H1 (cell line): Measurements from ENCODE around the gene MT1B. TPM values are rescaled to one million over a fixed set of nuclear protein-coding genes. Genes with fewer than 3 reads are reported as not detected.

Experiments
- GTF2F1 ChIP-seq: IDR thresholded peaks from 2 replicates; pipeline ENCODE4 v1.6.1; 2012; ENCODE audit warnings: low read depth, low read length, improper control_type of control experiment, borderline replicate concordance
- KDM1A ChIP-seq: fragments of 200-600, 300-600 bp; sonication (generic); IDR thresholded peaks from 2 replicates; pipeline ENCODE4 v1.7.1; 2016; ENCODE audit warnings: mild to moderate bottlenecking, low read length, borderline replicate concordance
- polyA plus RNA-seq, 7 experiments: library from polyadenylated mRNA; depleted of rRNA in 3 of 7; stranded (reverse) in 5 of 7; unstranded in 2 of 7; fragments of >200 nt in 5 of 7; fragments of 200-250 nt in 2 of 7; gene quantifications; 1 replicate in 5 of 7; 2 replicates in 1 of 7; 4 replicates in 1 of 7; pipeline versions ENCODE4 v1.2.1 to v1.2.3, GENCODE V29; 2011 to 2013; ENCODE audit warnings: missing spikeins in 2 of 7, mixed read lengths in 2 of 7
- total RNA-seq: library from RNA; stranded (reverse); fragmentation: NEBNext Ultra II Directional; extraction: Animal tissue kit (Norgen Biotek cat#: 25700); gene quantifications from 2 replicates; pipeline ENCODE4 v1.2.1, GENCODE V29; 2021
- TF ChIP-seq, protein P1 (sequence below): IDR thresholded peaks from 2 replicates; pipeline ENCODE4 v1.6.1; 2012; ENCODE audit warnings: low read length, inconsistent platforms

Gene MT1B
- total and polyA plus RNA-seq, 2 of the 8 experiments (the other 6 are each of a cell fraction or from before 2014, with no cell fraction given), result not detected

DNA sequence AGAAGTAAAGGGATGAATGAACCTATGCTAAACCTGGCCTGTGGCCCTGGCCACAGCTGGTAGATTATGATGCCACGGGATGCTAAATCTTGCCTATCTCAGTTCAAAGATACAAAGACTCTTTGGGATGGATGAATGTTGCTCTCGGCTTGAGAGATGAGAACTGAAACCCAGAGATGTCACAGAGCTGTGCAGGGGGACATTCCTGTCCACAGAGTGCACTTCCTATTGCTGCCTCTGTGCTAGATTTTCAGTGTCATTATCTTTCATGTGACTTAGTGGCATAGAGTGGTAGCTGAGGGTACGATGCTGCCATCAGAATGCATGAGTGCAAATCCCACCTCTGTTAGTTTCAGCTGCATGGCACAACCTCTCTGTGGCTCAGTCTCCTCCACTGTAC, 21.6 kb upstream of the MT1B start (continued):
- no peak for TF ChIP-seq KDM1A
- TF ChIP-seq GTF2F1, result no peak
- TF ChIP-seq, protein P1, sequence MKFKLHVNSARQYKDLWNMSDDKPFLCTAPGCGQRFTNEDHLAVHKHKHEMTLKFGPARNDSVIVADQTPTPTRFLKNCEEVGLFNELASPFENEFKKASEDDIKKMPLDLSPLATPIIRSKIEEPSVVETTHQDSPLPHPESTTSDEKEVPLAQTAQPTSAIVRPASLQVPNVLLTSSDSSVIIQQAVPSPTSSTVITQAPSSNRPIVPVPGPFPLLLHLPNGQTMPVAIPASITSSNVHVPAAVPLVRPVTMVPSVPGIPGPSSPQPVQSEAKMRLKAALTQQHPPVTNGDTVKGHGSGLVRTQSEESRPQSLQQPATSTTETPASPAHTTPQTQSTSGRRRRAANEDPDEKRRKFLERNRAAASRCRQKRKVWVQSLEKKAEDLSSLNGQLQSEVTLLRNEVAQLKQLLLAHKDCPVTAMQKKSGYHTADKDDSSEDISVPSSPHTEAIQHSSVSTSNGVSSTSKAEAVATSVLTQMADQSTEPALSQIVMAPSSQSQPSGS, result no peak
